ENCODE data around the gene RNF169. TPM values are rescaled to one million over a fixed set of nuclear protein-coding genes. Genes with fewer than 3 reads are reported as not detected.

RNF169 gene
- total and polyA plus RNA-seq, 2 of the 4 experiments (the other 2 are of a cell fraction) = 3.6 to 23.3 TPM

GRCh38 chr11:74769055-74769707, 20.5 kb downstream of the RNF169 start:
- in situ Hi-C loops (cut with MboI; ENCODE audit: low sequenced_read_pairs) = no loop called here
- Histone ChIP-seq H3K23ac (ENCODE audit: low read depth, low read length) (no peak overlapping the region), H3K9me1 (ENCODE audit: insufficient read depth, low read length) (peaks cover 7% of the 10 kb centered on the region), H4K20me1 (ENCODE audit: insufficient read depth, low read length) (peaks cover 44% of the 10 kb centered on the region), H3K27ac (ENCODE audit: insufficient read depth, low read length) (no peak overlapping the region), H3K14ac (replicated peaks; ENCODE audit: low read depth, low read length) (no peak overlapping the region), H3K79me1 (ENCODE audit: low read depth in 1 of 2, low read length in 2 of 2) (peaks cover 34 to 63% of the 10 kb centered on the region in 2 experiments), H4K91ac (ENCODE audit: insufficient read depth, low read depth, low read length) (no peak overlapping the region), H3K18ac (ENCODE audit: low read depth, low read length) (no peak overlapping the region; the same call in 1 of the 2 replicates), H3K4ac (ENCODE audit: low read depth, low read length) (no peak overlapping the region), H3K9ac (ENCODE audit: low read depth, low read length) (no peak overlapping the region), H2BK5ac (ENCODE audit: low read depth, low read length, poor library complexity, severe bottlenecking) (no peak overlapping the region), H2AK9ac (replicated peaks; ENCODE audit: low read depth, low read length, poor library complexity) (no peak overlapping the region), H4K5ac (ENCODE audit: low read depth, low read length) (no peak overlapping the region), H2AFZ (replicated peaks; ENCODE audit: low read length, poor library complexity) (no peak overlapping the region), H3K56ac (ENCODE audit: extremely low read depth, insufficient read depth, low read length) (no peak overlapping the region), H3K9me3 (ENCODE audit: control insufficient read depth, insufficient read depth, low read length) (no peaks in the 10 kb centered on the region), H2BK120ac (ENCODE audit: low read depth, low read length) (no peak overlapping the region), H4K8ac (ENCODE audit: low read depth in 2 of 2, low read length in 2 of 2) (no peak overlapping the region), H3K27me3 (ENCODE audit: control insufficient read depth, insufficient read depth, low read length) (no peaks in the 10 kb centered on the region), H3K36me3 (ENCODE audit: control insufficient read depth, insufficient read depth, low read length) (no peaks in the 10 kb centered on the region), H2BK20ac (ENCODE audit: low read depth, low read length) (no peak overlapping the region), H3K4me2 (ENCODE audit: low read depth, low read length) (no peak overlapping the region), H3K4me1 (ENCODE audit: control insufficient read depth, insufficient read depth, low read length) (peaks cover 12% of the 10 kb centered on the region), H2BK15ac (ENCODE audit: low read depth, low read length) (no peak overlapping the region), H2AK5ac (ENCODE audit: low read depth, low read length) (no peak overlapping the region), H3K4me3 (ENCODE audit: insufficient read depth, low read depth, low read length) (no peak overlapping the region)
- POLR2A ChIA-PET (ENCODE audit: unreplicated experiment) = no interaction called here
- TF ChIP-seq MAZ (IDR thresholded peaks at IDR 0.05; ENCODE audit: borderline replicate concordance, low read depth, low read length) (no peak), RAD21 (IDR thresholded peaks at IDR 0.05; ENCODE audit: low read length) (no peak), POLR2A (IDR thresholded peaks at IDR 0.05; ENCODE audit: low read depth, low read length) (no peak), RFX5 (IDR thresholded peaks at IDR 0.05; ENCODE audit: low read depth, low read length) (no peak), MXI1 (IDR thresholded peaks at IDR 0.05; ENCODE audit: borderline replicate concordance, low read depth, low read length) (no peak), USF2 (IDR thresholded peaks at IDR 0.05; ENCODE audit: low read depth, low read length) (no peak), BHLHE40 (IDR thresholded peaks at IDR 0.05; ENCODE audit: low read depth, low read length) (no peak), CEBPB (IDR thresholded peaks at IDR 0.05; ENCODE audit: low read depth, low read length) (no peak), NFE2L2 (IDR thresholded peaks at IDR 0.05; ENCODE audit: low read depth, low read length) (no peak), FOS (IDR thresholded peaks at IDR 0.05; ENCODE audit: low read depth, low read length) (no peak), MAFK (IDR thresholded peaks at IDR 0.05; ENCODE audit: low read depth, low read length) (no peak), ELK1 (IDR thresholded peaks at IDR 0.05; ENCODE audit: borderline replicate concordance, low read depth, low read length) (no peak), CTCF (conservative IDR thresholded peaks at IDR 0.05; ENCODE audit: low read depth, low read length) (no peak), CHD1 (IDR thresholded peaks at IDR 0.05; ENCODE audit: low read depth, low read length) (no peak), SMC3 (IDR thresholded peaks at IDR 0.05; ENCODE audit: low read depth, low read length) (no peak), RCOR1 (IDR thresholded peaks at IDR 0.05; ENCODE audit: insufficient replicate concordance, low read length) (no peak)
- DNase-seq (no peak), ATAC-seq (ENCODE audit: low read depth) (no peak)
- WGBS, 2 experiments (ENCODE audit: extremely low coverage in 2 of 2, insufficient read length in 1 of 2) = no CpG with 5 or more reads among the region's 2 CpGs
- intact Hi-C loops (cut with micrococcal nuclease) = no loop called here
- CTCF ChIA-PET = no interaction called here
- dilution Hi-C loops (cut with HindIII; ENCODE audit: low sequenced_read_pairs, unreplicated experiment) = no loop called here
- BruUV-seq (replicated peaks) = no TSS peak
